Hypothalamus (tissue), 51 donors: ENCODE measurements around the gene U2AF1.
"Not testable (repeated sequence)": the region's sequence is repeated elsewhere in the genome, so short reads cannot be mapped to it uniquely, and the experiment has no call there.

Experiments
- DNase-seq, 51 donors: peaks; one replicate each; lab custom pipeline; 2025; lab: John Stamatoyannopoulos, UW

U2AF1 gene

GRCh38 chr21:43082587-43083300 lies 24.6 kb downstream of the U2AF1 start:
- DNase-seq, result not testable (repeated sequence)

GRCh38 chr21:43076643-43077042 lies 30.7 kb downstream of the U2AF1 start:
- not testable (repeated sequence) for DNase-seq

GRCh38 chr21:43076023-43076637 lies 31.2 kb downstream of the U2AF1 start:
- DNase-seq, result not testable (repeated sequence)

- not testable (repeated sequence) for DNase-seq
These were observed 32.0 kb downstream of the U2AF1 start, which contains the start of gene CBS for GRCh38 chr21:43075170-43076022. Gene CBS, minus strand, starts transcription at chr21:43075835. Its CDS starts 3,642 bp downstream, at chr21:43072193.

GRCh38 chr21:43074401-43075169 lies 32.8 kb downstream of the U2AF1 start:
- DNase-seq, result not testable (repeated sequence)

GRCh38 chr21:43072742-43073141 lies 34.6 kb downstream of the U2AF1 start:
- DNase-seq, result not testable (repeated sequence)

- not testable (repeated sequence) for DNase-seq
These were observed 37.7 kb downstream of the U2AF1 start for GRCh38 chr21:43069682-43070081.

GRCh38 chr21:43068065-43068464 lies 39.3 kb downstream of the U2AF1 start:
- not testable (repeated sequence) for DNase-seq

GRCh38 chr21:43066690-43067089 lies 40.7 kb downstream of the U2AF1 start:
- not testable (repeated sequence) for DNase-seq

GRCh38 chr21:43065991-43066390 lies 41.4 kb downstream of the U2AF1 start:
- not testable (repeated sequence) for DNase-seq

- DNase-seq, result not testable (repeated sequence)
These were observed 43.0 kb downstream of the U2AF1 start for GRCh38 chr21:43064265-43064917.

- DNase-seq, result not testable (repeated sequence)
These were observed 44.3 kb downstream of the U2AF1 start for GRCh38 chr21:43062955-43063664.

- not testable (repeated sequence) for DNase-seq
These were observed 54.3 kb downstream of the U2AF1 start for GRCh38 chr21:43053112-43053511.

- not testable (repeated sequence) for DNase-seq
These were observed 61.2 kb downstream of the U2AF1 start for GRCh38 chr21:43045876-43046821.

GRCh38 chr21:43045165-43045875 lies 62.0 kb downstream of the U2AF1 start:
- not testable (repeated sequence) for DNase-seq

- DNase-seq, result not testable (repeated sequence)
These were observed 62.8 kb downstream of the U2AF1 start for GRCh38 chr21:43044547-43044946.

GRCh38 chr21:43043291-43043690 lies 64.1 kb downstream of the U2AF1 start:
- not testable (repeated sequence) for DNase-seq
